AG09319 (cell line): ENCODE measurements around the gene INO80C.

Experiments used
- DNase-seq: peaks from one replicate; pipeline ENCODE4 v3.0.0-alpha.2; 2010; ENCODE audit warnings: low read depth; ENCODE audit errors: extremely low read depth
- CTCF ChIP-seq: IDR thresholded peaks from 2 replicates; pipeline ENCODE4 v1.5.1; 2011; ENCODE audit warnings: low read depth, mild to moderate bottlenecking, inconsistent platforms, low read length, moderate library complexity

The INO80C gene

DNA sequence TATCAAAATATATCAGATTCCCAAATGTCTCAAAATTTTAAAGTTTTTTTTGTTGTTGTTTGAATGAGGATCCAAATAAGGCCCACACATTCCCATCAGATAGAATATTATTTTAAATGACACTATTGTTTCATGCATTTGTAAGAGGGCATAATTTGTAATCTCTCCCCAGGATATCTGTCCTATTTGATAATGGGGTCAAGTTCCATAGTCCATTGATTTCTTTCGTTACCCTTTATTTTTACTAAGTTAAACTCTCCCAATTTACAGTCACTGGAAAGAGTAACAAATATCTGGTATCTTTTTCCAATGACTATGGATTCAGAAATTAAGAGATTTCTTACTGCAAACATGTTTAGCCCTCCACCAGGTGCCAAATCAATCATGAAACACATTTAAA lies 32.4 kb downstream of the INO80C start:
- DNase-seq, result no peak
- no peak for TF ChIP-seq CTCF

DNA sequence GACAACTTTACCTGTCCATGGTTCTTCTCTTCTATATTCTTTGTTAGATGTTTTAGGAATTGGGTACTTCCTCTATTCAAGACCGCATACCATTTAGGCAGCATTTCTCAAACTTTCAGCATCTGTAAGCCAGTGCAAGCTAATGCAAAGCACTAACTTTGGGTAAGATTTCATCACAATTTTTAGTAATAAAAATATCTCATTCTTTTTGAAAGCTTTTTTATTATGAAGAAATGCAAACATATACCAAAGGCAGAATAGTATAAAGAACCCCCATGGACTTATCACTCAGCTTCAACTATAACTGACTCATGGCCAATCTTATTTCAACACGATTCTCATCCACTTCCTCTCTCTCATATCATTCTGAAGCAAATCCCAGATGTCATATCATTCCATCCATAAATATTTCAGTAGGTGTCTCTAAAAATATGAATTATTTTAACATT lies 32.9 kb downstream of the INO80C start:
- TF ChIP-seq CTCF, result no peak
- no peak for DNase-seq

DNA sequence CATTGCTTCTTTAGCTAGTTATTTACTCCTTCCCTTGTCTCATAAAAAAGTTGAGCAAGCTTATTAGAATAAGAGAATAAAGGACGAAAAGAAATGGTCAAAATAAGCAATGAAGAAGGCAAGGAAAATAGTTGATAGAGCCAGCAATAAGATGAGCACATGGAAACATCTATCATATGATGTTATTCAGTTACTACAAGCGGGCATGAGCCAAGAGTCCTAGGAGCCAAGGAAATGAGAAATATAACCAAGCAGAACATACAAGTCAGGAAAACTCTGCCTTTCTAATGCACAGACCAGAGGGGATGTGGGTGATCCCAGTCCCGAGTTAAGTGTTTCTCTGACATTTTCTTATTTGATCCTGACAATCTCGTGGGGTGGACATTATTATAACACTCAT lies 33.9 kb downstream of the INO80C start:
- no peak for DNase-seq
- TF ChIP-seq CTCF, result no peak

DNA sequence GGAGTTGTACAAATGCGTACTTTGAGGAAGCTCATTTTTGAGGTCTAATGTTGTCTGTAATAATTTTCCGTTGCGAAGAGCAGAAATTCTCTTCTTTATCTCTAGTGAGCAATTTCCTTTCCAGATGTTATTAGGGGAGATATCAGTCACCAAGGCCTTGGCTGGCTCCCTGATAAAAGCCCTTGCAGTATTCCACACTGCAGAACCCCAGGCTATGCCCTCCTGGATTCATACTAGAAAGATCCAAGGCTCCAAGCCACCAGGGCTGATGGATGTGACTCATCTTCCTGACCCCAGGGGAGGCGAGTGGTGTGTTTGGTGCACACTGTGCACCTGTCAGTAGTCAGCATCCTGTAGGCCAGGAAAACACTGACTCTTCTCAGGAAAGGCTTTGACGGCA lies 34.7 kb downstream of the INO80C start:
- TF ChIP-seq CTCF, result no peak
- no peak for DNase-seq

- DNase-seq, result no peak
- TF ChIP-seq CTCF, result no peak
Observed at GRCh38 chr18:35460736-35461161, 37.0 kb downstream of the INO80C start.

DNA sequence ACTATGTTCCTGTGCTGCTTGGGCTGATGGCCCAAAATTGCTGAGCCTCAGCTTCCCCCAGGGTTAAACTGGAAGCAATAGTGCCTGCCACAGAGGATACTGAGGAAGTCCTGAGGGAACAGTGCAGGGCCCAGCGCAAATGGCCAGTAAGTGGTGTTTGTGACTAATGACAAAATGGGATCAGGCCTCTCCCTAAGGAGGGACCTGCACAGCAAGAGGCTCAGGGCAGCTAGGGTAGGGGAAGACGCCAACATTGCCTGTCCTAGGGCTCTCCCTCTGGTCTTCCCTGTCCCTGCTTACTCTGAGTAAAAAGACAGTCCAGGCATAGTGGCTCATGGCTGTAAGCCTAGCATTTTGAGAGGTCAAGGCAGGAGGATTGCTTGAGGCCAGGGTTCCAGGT lies 37.8 kb downstream of the INO80C start:
- DNase-seq, result no peak
- no peak for TF ChIP-seq CTCF

DNA sequence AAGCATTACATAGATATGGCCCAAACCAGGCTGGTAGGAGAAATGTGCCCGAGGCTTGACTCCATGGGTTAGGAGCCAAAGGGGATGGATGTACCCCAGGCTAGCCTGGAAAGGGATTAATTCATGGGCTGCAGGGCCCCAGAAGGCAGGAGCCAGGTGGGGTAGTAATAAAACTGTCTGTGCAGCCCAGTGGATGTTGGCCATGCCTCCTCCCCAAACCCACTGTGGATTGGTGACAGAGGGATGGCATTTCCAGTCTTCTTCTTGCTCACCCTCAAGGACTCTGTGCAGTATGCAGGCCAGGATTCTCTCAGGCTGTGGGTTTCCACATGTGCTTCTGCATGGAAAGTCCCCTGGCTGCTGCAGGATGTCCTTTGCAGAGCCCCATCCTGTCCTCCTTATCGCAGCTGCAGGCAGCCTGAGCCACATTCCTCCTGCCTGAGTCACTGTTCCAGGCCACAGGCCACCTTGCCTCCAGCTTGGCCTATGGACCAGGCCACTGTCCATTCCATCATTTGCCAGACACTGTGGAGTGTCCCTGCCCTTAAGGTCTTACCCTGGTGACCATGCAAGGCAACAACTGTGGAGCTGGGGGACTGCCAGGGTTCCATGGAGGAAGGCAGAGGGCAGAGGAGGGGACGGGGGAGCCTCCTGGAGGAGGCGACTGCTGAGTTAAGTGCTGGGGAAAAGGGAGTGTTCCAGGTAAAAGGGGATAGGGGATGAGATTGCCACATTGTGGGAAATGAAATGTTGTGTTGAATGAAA lies 38.9 kb downstream of the INO80C start:
- no peak for TF ChIP-seq CTCF
- DNase-seq, result no peak
